ENCODE measurements around the gene TMEM143.
A peak's percentile ranks its signal among the peaks of the same experiment; 100 is the strongest.
"Not testable (repeated sequence)": the region's sequence is repeated elsewhere in the genome, so short reads cannot be mapped to it uniquely, and the experiment has no call there.

Gene TMEM143

DNA sequence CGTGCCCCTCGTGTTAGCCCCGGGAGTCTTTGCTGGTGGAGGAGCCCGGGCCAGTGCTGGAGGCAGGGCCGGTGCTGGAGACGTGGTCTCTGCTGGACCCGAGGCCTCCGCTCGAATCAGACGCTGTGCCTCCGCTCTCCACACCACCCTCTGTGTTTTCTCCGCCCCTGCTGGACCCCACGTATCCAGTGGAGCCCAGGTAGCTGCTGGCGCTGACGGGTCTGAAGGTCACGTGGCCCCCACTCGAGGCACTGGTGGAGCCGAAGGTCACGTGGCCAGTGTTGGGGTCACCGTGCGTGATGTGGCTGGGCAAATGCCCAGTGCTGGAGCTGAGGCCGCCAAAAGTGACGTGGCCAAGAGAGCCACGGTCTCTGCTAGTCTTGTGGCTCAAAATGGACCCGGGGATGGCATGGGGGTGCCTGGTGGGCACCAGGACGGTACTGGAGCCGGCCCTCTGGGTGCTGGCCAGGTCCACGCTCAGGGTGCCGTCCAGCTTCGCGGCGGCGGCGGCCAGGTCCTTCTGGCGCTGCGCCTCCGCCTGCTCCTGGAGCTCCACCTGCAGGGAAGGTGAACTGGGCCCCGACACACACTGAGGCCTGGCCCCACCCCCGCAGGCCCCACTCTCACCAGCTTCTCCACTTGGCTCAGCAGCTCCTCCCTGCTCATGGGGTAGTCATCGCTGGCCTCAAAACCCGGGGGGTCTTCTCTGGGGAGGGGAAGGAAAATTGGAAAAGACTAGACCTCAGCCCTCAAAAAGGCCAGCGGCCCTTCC, 66.6 kb downstream of the TMEM143 start:
- DNase-seq (ENCODE audit: low read depth) = no peak

DNA sequence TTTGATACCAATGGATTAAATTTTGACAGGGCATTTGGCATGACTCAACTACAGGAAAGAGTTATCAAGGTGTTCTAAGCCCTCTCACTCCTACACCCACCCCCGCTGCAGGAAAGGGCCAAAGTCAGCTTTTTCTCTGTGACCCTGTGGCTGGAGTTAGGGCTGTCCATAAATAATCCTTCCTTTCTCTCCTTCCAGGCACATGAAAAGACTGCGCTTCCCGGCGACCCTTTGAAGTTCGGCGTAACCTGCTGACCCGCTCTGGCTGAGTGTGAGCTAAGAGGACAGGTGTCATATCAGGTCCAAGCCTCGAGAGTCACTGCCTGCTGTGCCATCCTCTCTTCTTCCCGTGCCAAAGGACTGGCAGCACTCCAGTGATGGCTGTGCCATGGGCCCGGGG, 68.3 kb downstream of the TMEM143 start:
- no peak for DNase-seq (ENCODE audit: low read depth)

DNA sequence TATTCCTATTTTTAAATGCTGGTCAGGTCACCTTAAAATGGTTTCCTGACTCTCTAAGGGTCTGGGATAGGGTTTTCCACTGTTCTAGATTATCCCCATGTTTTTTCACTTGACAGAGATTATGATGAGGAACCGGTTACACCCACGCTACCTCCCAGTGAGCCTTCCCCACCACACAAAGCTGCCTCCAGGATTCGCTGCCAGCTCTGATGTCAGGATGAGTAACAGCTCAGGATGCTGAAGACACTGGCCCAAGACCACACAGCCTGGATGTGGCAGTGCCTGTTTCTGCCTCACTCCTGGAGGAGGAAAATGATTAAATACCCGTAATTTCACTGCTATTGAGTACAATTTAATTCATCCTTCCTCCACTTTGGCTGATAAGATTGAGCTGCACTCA, 70.9 kb downstream of the TMEM143 start:
- DNase-seq (ENCODE audit: low read depth) = peak; percentile 53

DNA sequence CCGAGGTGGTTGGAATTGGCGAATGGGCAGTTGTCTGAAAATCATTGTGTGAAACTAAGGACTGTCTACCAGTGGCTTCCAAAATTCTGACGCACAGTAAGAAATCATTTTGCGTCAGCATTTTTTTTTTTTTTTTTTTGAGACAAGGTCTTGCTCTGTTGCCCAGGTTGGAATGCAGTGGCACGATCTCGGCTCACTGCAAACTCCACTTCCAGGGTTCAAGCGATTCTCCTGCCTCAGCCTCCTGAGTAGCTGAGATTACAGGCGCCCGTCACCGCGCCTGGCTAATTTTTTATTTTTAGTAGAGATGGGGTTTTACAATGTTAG, 72.3 kb downstream of the TMEM143 start:
- DNase-seq (ENCODE audit: low read depth) = not testable (repeated sequence)

DNA sequence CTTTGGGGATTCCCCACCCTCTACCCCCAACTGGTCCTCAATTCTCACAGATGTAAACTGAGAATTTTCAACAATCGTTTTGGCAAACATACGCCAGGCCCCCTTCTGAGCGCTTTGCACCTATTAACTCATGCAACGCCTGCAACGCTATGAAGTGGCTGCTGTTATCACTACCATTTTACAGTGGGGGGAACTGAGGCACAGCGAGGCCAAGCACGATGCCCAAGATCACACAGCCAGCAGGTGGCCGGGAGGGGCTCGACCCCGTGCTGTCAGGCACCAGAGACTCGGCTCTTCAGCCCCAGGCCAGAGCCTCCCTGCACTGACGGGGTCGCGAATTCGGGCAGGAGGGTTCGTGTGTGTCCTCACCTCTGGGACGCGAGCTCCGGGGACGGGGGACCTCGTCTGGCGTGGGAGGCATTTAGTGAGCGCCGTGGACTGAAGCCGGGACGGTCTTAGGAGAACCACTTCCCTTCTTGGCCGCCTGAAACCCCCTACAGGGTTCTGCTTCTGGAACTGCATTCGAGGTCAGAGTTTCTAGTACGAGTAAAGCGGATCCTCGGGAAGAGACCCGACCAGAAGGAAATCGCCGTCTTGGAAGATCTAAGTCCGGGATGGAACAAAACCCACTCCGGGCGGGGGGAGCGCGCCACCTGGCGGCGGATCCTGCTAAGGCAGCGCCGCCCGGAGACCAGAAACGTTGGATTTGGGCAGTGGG, 72.8 kb downstream of the TMEM143 start:
- no peak for DNase-seq (ENCODE audit: low read depth)

DNA sequence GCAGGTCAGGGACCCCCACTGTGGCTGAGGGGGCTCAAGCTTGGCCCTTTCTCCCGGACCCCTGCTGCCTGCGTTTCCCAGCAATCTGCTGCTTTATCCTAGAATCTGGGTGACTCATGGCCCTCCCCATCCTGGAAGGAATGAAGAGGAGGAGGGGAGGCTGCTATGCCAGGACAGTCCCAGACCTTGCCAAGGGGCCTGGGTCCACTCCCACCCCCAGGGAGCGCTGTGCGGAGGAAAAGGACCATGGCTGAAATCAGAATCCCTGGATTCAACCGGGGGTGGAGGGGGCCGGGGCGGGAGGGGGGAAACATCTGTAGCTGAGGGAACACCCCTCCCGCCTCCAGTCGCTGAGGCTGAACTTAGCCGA, 73.4 kb downstream of the TMEM143 start:
- no peak for DNase-seq (ENCODE audit: low read depth)

DNA sequence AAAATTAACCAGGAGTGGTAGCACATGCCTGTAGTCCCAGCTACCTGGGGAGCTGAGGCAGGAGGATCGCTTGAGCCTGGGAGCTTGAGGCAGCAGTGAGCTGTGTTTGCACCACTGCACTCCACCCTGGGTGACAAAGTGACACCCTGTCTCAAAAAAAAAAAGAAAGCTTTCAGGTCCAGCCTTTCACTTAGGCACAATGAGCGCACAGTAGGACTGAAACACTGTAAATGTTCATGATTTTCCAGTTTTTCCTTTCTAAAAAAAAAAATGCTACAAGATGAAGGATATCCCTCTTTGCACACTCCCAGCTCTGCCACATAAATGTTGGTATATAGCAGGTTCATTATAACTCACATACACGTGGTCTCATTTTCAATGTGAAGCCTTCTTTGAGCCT, 76.0 kb downstream of the TMEM143 start:
- no peak for DNase-seq (ENCODE audit: low read depth)

DNA sequence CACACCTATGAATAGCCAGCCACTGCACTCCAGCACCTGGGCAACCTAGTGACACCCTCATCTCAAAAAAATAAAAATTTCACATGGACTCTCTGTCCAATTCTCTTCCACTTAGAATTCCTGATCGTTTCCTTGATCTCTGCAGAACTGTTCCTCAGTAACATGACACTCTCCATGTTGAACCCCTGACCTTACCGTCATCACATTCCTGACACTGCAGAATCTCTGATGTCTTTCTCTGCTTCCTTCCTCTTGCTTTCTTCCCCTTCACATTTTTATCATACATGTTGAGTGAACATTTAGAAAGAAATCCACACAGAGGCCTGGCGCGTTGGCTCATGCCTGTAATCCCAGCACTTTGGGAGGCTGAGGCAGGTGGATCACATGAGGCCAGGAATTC, 78.8 kb downstream of the TMEM143 start:
- no peak for DNase-seq (ENCODE audit: low read depth)

DNA sequence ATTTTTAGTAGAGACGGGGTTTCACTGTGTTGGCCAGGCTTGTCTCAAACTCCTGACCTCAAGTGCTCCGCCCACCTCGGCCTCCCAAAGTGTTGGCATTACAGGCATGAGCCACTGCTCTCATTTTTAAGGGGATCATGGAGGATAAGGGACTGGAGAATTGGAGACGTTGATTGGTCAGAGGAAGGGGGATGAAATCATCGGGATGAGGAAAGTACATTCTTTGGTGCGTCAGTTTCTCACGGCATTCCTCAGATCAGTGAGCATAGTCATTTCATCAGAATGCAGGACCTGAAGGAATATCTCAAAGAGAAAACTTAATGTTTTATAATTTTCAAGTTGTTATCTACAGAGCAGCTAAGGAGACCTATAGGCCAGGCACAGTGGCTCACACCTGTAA, 79.8 kb downstream of the TMEM143 start:
- DNase-seq (ENCODE audit: low read depth) = peak; percentile 63

Measured in GM04503 (cell line).